ENCODE measurements around the gene ZFP92.

ZFP92 gene

DNA sequence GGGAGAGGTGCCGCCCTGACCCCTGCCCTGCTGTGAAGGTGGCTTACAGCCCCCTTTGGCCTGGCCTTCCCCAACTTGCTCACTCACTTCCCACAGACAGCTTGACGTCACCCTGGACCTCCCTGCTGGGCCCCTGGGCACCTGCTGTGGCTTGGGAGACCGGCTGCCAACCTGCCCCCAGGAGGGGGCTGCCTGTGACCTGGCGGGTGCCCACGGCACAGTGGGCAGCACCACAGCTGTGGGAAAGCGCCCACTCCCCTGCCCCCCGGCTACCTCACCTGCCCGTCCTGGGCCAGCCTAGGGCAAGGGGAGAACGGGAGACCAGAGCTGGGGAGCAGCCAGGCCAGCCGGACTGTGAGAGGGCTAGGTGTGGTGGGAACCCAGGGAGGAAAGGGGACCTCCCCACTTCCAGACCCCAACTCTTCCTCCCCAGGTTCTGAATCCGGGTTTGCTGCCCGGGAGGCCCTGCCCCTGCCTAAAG lies 2.4 kb upstream of the ZFP92 start:
- DNase-seq (no peak), ATAC-seq (ENCODE audit: insufficient read depth, low read depth) (no peak)
- H3K9ac ChIP-seq (ENCODE audit: low read depth, low read length): no peak overlapping the region
- H2AFZ ChIP-seq (ENCODE audit: low read depth, low read length): no peak overlapping the region
- no peak for TF ChIP-seq CTCF (IDR thresholded peaks at IDR 0.05; ENCODE audit: borderline replicate concordance, extremely low read depth, low read length, poor library complexity, severe bottlenecking)
- TF ChIP-seq EZH2 (IDR thresholded peaks at IDR 0.05; ENCODE audit: borderline replicate concordance, low read depth, low read length, severe bottlenecking): no peak
- H3K9me3 ChIP-seq (ENCODE audit: insufficient read depth, low read length, severe bottlenecking): no peaks in the 10 kb centered on the region
- no peak overlapping the region for H3K4me2 ChIP-seq (ENCODE audit: insufficient read depth, low read length)
- H3K36me3 ChIP-seq (ENCODE audit: insufficient read depth, low read length): no peaks in the 10 kb centered on the region
- H3K79me2 ChIP-seq (ENCODE audit: insufficient read depth, low read length): no peaks in the 10 kb centered on the region
- H3K27me3 ChIP-seq (ENCODE audit: insufficient read depth, low read length, poor library complexity): no peaks in the 10 kb centered on the region
- H4K20me1 ChIP-seq (ENCODE audit: insufficient read depth, low read length): no peaks in the 10 kb centered on the region
- H3K4me3 ChIP-seq (ENCODE audit: low read depth in 1 of 2, low read length in 2 of 2): no peak overlapping the region
- H3K4me1 ChIP-seq (ENCODE audit: insufficient read depth, low read length): no peaks in the 10 kb centered on the region
- no peak overlapping the region for H3K27ac ChIP-seq (ENCODE audit: low read length)

GRCh38 chrX:153409414-153410101 lies 1.7 kb upstream of the ZFP92 start:
- H3K27me3 ChIP-seq (ENCODE audit: insufficient read depth, low read length, poor library complexity): no peaks in the 10 kb centered on the region
- no peak overlapping the region for H2AFZ ChIP-seq (ENCODE audit: low read depth, low read length)
- no peaks in the 10 kb centered on the region for H3K36me3 ChIP-seq (ENCODE audit: insufficient read depth, low read length)
- H3K27ac ChIP-seq (ENCODE audit: low read length): no peak overlapping the region
- no peak overlapping the region for H3K9ac ChIP-seq (ENCODE audit: low read depth, low read length)
- DNase-seq: no peak
- ATAC-seq (ENCODE audit: insufficient read depth, low read depth): no peak
- no peaks in the 10 kb centered on the region for H3K4me1 ChIP-seq (ENCODE audit: insufficient read depth, low read length)
- TF ChIP-seq CTCF (IDR thresholded peaks at IDR 0.05; ENCODE audit: borderline replicate concordance, extremely low read depth, low read length, poor library complexity, severe bottlenecking) (no peak), EZH2 (IDR thresholded peaks at IDR 0.05; ENCODE audit: borderline replicate concordance, low read depth, low read length, severe bottlenecking) (no peak)
- H3K79me2 ChIP-seq (ENCODE audit: insufficient read depth, low read length): no peaks in the 10 kb centered on the region
- no peak overlapping the region for H3K4me2 ChIP-seq (ENCODE audit: insufficient read depth, low read length)
- no peak overlapping the region for H3K4me3 ChIP-seq (ENCODE audit: low read depth in 1 of 2, low read length in 2 of 2)
- no peaks in the 10 kb centered on the region for H3K9me3 ChIP-seq (ENCODE audit: insufficient read depth, low read length, severe bottlenecking)
- no peaks in the 10 kb centered on the region for H4K20me1 ChIP-seq (ENCODE audit: insufficient read depth, low read length)

- H3K27ac ChIP-seq (ENCODE audit: low read length): no peak overlapping the region
- ATAC-seq (ENCODE audit: insufficient read depth, low read depth) (no peak), DNase-seq (no peak)
- no peaks in the 10 kb centered on the region for H3K79me2 ChIP-seq (ENCODE audit: insufficient read depth, low read length)
- no peak overlapping the region for H3K9ac ChIP-seq (ENCODE audit: low read depth, low read length)
- no peaks in the 10 kb centered on the region for H3K4me1 ChIP-seq (ENCODE audit: insufficient read depth, low read length)
- no peaks in the 10 kb centered on the region for H3K36me3 ChIP-seq (ENCODE audit: insufficient read depth, low read length)
- no peaks in the 10 kb centered on the region for H4K20me1 ChIP-seq (ENCODE audit: insufficient read depth, low read length)
- no peaks in the 10 kb centered on the region for H3K27me3 ChIP-seq (ENCODE audit: insufficient read depth, low read length, poor library complexity)
- TF ChIP-seq EZH2 (IDR thresholded peaks at IDR 0.05; ENCODE audit: borderline replicate concordance, low read depth, low read length, severe bottlenecking): no peak
- no peak for TF ChIP-seq CTCF (IDR thresholded peaks at IDR 0.05; ENCODE audit: borderline replicate concordance, extremely low read depth, low read length, poor library complexity, severe bottlenecking)
- no peak overlapping the region for H2AFZ ChIP-seq (ENCODE audit: low read depth, low read length)
- H3K9me3 ChIP-seq (ENCODE audit: insufficient read depth, low read length, severe bottlenecking): no peaks in the 10 kb centered on the region
- no peak overlapping the region for H3K4me3 ChIP-seq (ENCODE audit: low read depth in 1 of 2, low read length in 2 of 2)
- no peak overlapping the region for H3K4me2 ChIP-seq (ENCODE audit: insufficient read depth, low read length)
These were observed 899 bp upstream of the ZFP92 start for GRCh38 chrX:153410373-153410772.
